Suprapubic skin (tissue), 4 donors: ENCODE data around the gene SLC30A9.

Source experiments
- POLR2A ChIP-seq, 2 donors: fragments of 450-650 bp; IDR thresholded peaks; one replicate each; pipeline ENCODE4 v1.6.1; 2017; ENCODE audit warnings: antibody characterized with exemption in 2 of 2, mild to moderate bottlenecking in 2 of 2, moderate library complexity in 2 of 2
- POLR2AphosphoS5 ChIP-seq, 3 donors: sonication (generic); formaldehyde crosslinking; IDR thresholded peaks; one replicate each; pipeline ENCODE4 v1.6.1; 2017; ENCODE audit warnings: antibody characterized with exemption in 3 of 3
- TF ChIP-seq, protein P1 (sequence below), 2 donors: fragments of 200-600 bp in 1 of 2; fragments of 450-650 bp in 1 of 2; sonication (generic) in 1 of 2; IDR thresholded peaks; one replicate each; pipeline ENCODE4 v1.5.1; 2016 to 2019; ENCODE audit warnings: antibody characterized with exemption in 2 of 2, mild to moderate bottlenecking in 1 of 2, moderate library complexity in 1 of 2

DNA sequence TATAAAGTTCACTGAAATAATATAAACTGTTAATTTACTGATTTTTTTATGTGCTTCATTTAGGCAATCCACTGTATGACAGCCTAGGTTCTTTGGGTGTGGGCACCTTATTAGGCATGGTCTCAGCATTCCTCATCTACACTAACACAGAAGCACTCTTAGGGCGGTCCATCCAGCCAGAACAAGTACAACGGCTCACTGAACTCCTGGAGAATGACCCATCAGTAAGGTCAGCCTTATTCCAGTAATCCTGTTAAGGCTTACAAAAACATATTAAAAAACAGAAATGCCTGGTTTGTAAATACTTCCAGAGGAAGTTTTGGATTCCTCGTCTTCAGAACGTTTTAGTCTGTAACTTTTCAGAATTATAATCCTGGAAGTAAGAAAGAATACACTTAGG is 80.1 kb downstream of the SLC30A9 start:
- TF ChIP-seq, protein P1, sequence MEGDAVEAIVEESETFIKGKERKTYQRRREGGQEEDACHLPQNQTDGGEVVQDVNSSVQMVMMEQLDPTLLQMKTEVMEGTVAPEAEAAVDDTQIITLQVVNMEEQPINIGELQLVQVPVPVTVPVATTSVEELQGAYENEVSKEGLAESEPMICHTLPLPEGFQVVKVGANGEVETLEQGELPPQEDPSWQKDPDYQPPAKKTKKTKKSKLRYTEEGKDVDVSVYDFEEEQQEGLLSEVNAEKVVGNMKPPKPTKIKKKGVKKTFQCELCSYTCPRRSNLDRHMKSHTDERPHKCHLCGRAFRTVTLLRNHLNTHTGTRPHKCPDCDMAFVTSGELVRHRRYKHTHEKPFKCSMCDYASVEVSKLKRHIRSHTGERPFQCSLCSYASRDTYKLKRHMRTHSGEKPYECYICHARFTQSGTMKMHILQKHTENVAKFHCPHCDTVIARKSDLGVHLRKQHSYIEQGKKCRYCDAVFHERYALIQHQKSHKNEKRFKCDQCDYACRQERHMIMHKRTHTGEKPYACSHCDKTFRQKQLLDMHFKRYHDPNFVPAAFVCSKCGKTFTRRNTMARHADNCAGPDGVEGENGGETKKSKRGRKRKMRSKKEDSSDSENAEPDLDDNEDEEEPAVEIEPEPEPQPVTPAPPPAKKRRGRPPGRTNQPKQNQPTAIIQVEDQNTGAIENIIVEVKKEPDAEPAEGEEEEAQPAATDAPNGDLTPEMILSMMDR (IDR thresholded peaks at IDR 0.05), result no peak
- TF ChIP-seq POLR2A (IDR thresholded peaks at IDR 0.05) (no peak), POLR2AphosphoS5 (IDR thresholded peaks at IDR 0.05) (no peak)
